GM18498 (cell line): ENCODE data around the gene STPG4.

ENCODE experiments used
- ATAC-seq: cut with Tn5 transposase; IDR thresholded peaks from one replicate; pipeline ENCODE4 v1.9.1; 2021; ENCODE audit warnings: mild to moderate bottlenecking, moderate library complexity; ENCODE audit not compliant: unreplicated experiment

The STPG4 gene

GRCh38 chr2:47091118-47091517 is 64.0 kb downstream of the STPG4 start:
- no peak for ATAC-seq

GRCh38 chr2:47089083-47089464 is 66.0 kb downstream of the STPG4 start:
- no peak for ATAC-seq

GRCh38 chr2:47088371-47089082 is 66.6 kb downstream of the STPG4 start:
- ATAC-seq: no peak

GRCh38 chr2:47087051-47087450 is 68.1 kb downstream of the STPG4 start:
- no peak for ATAC-seq

GRCh38 chr2:47086571-47086970 is 68.5 kb downstream of the STPG4 start:
- no peak for ATAC-seq

- ATAC-seq: no peak
Observed at GRCh38 chr2:47086054-47086471, 69.0 kb downstream of the STPG4 start.

GRCh38 chr2:47083886-47084687 is 71.0 kb downstream of the STPG4 start:
- ATAC-seq: no peak

GRCh38 chr2:47083485-47083884 is 71.6 kb downstream of the STPG4 start:
- no peak for ATAC-seq

GRCh38 chr2:47083005-47083404 is 72.1 kb downstream of the STPG4 start:
- no peak for ATAC-seq

- no peak for ATAC-seq
Observed at GRCh38 chr2:47080888-47081301, 74.2 kb downstream of the STPG4 start.

- ATAC-seq: no peak
Observed at GRCh38 chr2:47079515-47080412, 75.3 kb downstream of the STPG4 start.

GRCh38 chr2:47078541-47079482 is 76.3 kb downstream of the STPG4 start:
- ATAC-seq: no peak

GRCh38 chr2:47077442-47078117 is 77.5 kb downstream of the STPG4 start:
- no peak for ATAC-seq

GRCh38 chr2:47076586-47077441 is 78.3 kb downstream of the STPG4 start:
- no peak for ATAC-seq

- no peak for ATAC-seq
Observed at GRCh38 chr2:47076126-47076506, 79.0 kb downstream of the STPG4 start.

GRCh38 chr2:47075361-47076125 is 79.6 kb downstream of the STPG4 start:
- no peak for ATAC-seq

GRCh38 chr2:47074691-47075090 is 80.4 kb downstream of the STPG4 start:
- ATAC-seq: no peak

GRCh38 chr2:47073641-47074040 is 81.5 kb downstream of the STPG4 start:
- no peak for ATAC-seq
